HCT116 (cell line): ENCODE data around the gene KLF16. TPM values are rescaled to one million over a fixed set of nuclear protein-coding genes. Genes with fewer than 3 reads are reported as not detected.

Experiments
- ATAC-seq: fragments of 200-7000 bp; cut with Tn5 transposase; 2 replicates; pipeline ENCODE4 v1.9.1; 2020; ENCODE audit warnings: mild to moderate bottlenecking, moderate library complexity
- BruUV-seq: library from RNA; stranded (reverse); fragments of 400-500 nt; replicated peaks from 2 replicates; lab custom pipeline; 2021; lab: Mats Ljungman, UMichigan
- CTCF ChIA-PET: fragments of 300-600 bp; sonication (Branson Sonifier 250); formaldehyde crosslinking; loops from one replicate; lab custom pipeline; 2021; ENCODE audit warnings: antibody characterized with exemption; lab: Charles Lee
- POLR2A ChIA-PET: fragments of 300-600, 350-600 bp; sonication (Branson Sonifier 250); formaldehyde crosslinking; loops from one replicate; lab custom pipeline; 2021; ENCODE audit warnings: antibody characterized with exemption; lab: Charles Lee
- RAD21 ChIA-PET, 2 experiments: fragments of 300-600 bp; sonication (Branson Sonifier 250); formaldehyde crosslinking; loops; one replicate each; lab custom pipeline; 2023; ENCODE audit warnings: low total read pairs in 2 of 2; ENCODE audit not compliant: uncharacterized antibody in 2 of 2, unreplicated experiment in 2 of 2, low non-redundant PET in 1 of 2; lab: Charles Lee
- DNase-seq: peaks from one replicate; pipeline ENCODE4 v3.0.0-alpha.2; 2010; ENCODE audit warnings: low read depth, low spot score
- H2AFZ ChIP-seq: fragments of 200-600 bp; shearing (Covaris generic), sonication (generic); 2 replicates; pipeline ENCODE4 v1.6.1; 2017; ENCODE audit warnings: low read depth, mixed run types, mixed read lengths, antibody characterized with exemption, low read length; ENCODE audit not compliant: poor library complexity, severe bottlenecking
- H3K27ac ChIP-seq: 2 replicates; pipeline ENCODE4 v1.5.1; 2012; ENCODE audit warnings: low read depth, low read length
- H3K27me3 ChIP-seq: fragments of 200-600 bp; sonication (generic); 2 replicates; pipeline ENCODE4 v1.6.1; 2016; ENCODE audit warnings: mixed run types, low read length, mixed read lengths; ENCODE audit not compliant: insufficient read depth
- H3K36me3 ChIP-seq, 2 experiments: fragments of 200-500 bp in 1 of 2; fragments of 200-600 bp in 1 of 2; sonication (Bioruptor generic) in 1 of 2; sonication (generic) in 1 of 2; 2 replicates each; pipeline versions ENCODE4 v1.5.1 to v1.6.1; 2014 to 2016; ENCODE audit warnings: low read length in 2 of 2, inconsistent platforms in 1 of 2, mixed read lengths in 1 of 2, mixed run types in 1 of 2; ENCODE audit not compliant: insufficient read depth in 2 of 2, control insufficient read depth in 1 of 2
- H3K4me1 ChIP-seq, 2 experiments: fragments of 200-600 bp in 1 of 2; sonication (generic) in 1 of 2; 2 replicates each; pipeline versions ENCODE4 v1.5.1 to v1.6.1; 2012 to 2017; ENCODE audit warnings: low read length in 2 of 2, inconsistent platforms in 1 of 2, mild to moderate bottlenecking in 1 of 2, mixed read lengths in 1 of 2, mixed run types in 1 of 2, moderate library complexity in 1 of 2; ENCODE audit not compliant: insufficient read depth in 2 of 2, control insufficient read depth in 1 of 2
- H3K4me2 ChIP-seq: fragments of 200-600 bp; sonication (generic); 2 replicates; pipeline ENCODE4 v1.6.1; 2017; ENCODE audit warnings: mixed run types, low read length, mixed read lengths
- H3K4me3 ChIP-seq, 2 experiments: fragments of 200-600 bp in 1 of 2; sonication (generic) in 1 of 2; replicated peaks in 1 of 2; 2 replicates each; pipeline ENCODE4 v1.5.1; 2011 to 2016; ENCODE audit warnings: low read length in 2 of 2, control low read depth in 1 of 2, low read depth in 1 of 2, mild to moderate bottlenecking in 1 of 2, mixed read lengths in 1 of 2, mixed run types in 1 of 2
- H3K79me2 ChIP-seq: fragments of 200-600 bp; sonication (generic); 2 replicates; pipeline ENCODE4 v1.6.1; 2017; ENCODE audit warnings: mild to moderate bottlenecking, mixed run types, low read length, moderate library complexity, mixed read lengths; ENCODE audit not compliant: insufficient read depth
- H3K9ac ChIP-seq: fragments of 200-600 bp; sonication (generic); 2 replicates; pipeline ENCODE4 v1.6.1; 2016; ENCODE audit warnings: low read length, mixed read lengths
- H3K9me2 ChIP-seq: fragments of 200-600 bp; sonication (generic), shearing (Covaris generic); 2 replicates; pipeline ENCODE4 v1.6.1; 2017; ENCODE audit warnings: mixed run types, mild to moderate bottlenecking, moderate library complexity; ENCODE audit not compliant: insufficient read depth
- H3K9me3 ChIP-seq, 2 experiments: fragments of 200-500 bp in 1 of 2; fragments of 200-600 bp in 1 of 2; sonication (Bioruptor generic) in 1 of 2; sonication (generic) in 1 of 2; 2 replicates each; pipeline ENCODE4 v1.6.1; 2014 to 2017; ENCODE audit warnings: low read length in 2 of 2, mixed read lengths in 2 of 2, inconsistent platforms in 1 of 2, low read depth in 1 of 2, mild to moderate bottlenecking in 1 of 2, mixed run types in 1 of 2, moderate library complexity in 1 of 2; ENCODE audit not compliant: control insufficient read depth in 1 of 2, insufficient read depth in 1 of 2
- H4K20me1 ChIP-seq: fragments of 200-600 bp; sonication (generic), shearing (Covaris generic); 2 replicates; pipeline ENCODE4 v1.6.1; 2017; ENCODE audit warnings: mixed run types, mild to moderate bottlenecking, moderate library complexity; ENCODE audit not compliant: insufficient read depth
- ATF3 ChIP-seq: IDR thresholded peaks from 2 replicates; pipeline ENCODE4 v1.6.1; 2012
- CBX3 ChIP-seq: IDR thresholded peaks from 2 replicates; pipeline ENCODE4 v1.6.1; 2012; ENCODE audit warnings: low read depth
- CEBPB ChIP-seq: IDR thresholded peaks from 2 replicates; pipeline ENCODE4 v1.6.1; 2012; ENCODE audit warnings: low read depth
- CTCF ChIP-seq, 3 experiments: fragments of 200-600 bp in 1 of 3; sonication (generic) in 1 of 3; IDR thresholded peaks in 2 of 3; conservative IDR thresholded peaks in 1 of 3; 2 replicates each; pipeline ENCODE4 v1.5.1; 2012 to 2017; ENCODE audit warnings: low read depth in 2 of 3, low read length in 2 of 3, antibody characterized with exemption in 1 of 3, borderline replicate concordance in 1 of 3, control low read depth in 1 of 3, mild to moderate bottlenecking in 1 of 3, mixed read lengths in 1 of 3, mixed run types in 1 of 3, moderate library complexity in 1 of 3; ENCODE audit not compliant: insufficient read depth in 1 of 3
- ELF1 ChIP-seq: IDR thresholded peaks from 2 replicates; pipeline ENCODE4 v1.6.1; 2012; ENCODE audit warnings: low read depth, borderline replicate concordance
- EZH2phosphoT487 ChIP-seq: fragments of 200-600 bp; IDR thresholded peaks from 2 replicates; pipeline ENCODE4 v1.6.1; 2018; ENCODE audit warnings: antibody characterized with exemption, borderline replicate concordance
- FOSL1 ChIP-seq: IDR thresholded peaks from 2 replicates; pipeline ENCODE4 v1.6.1; 2012; ENCODE audit warnings: low read depth
- REST ChIP-seq: IDR thresholded peaks from 2 replicates; pipeline ENCODE4 v1.6.1; 2012; ENCODE audit warnings: low read depth
- SRF ChIP-seq: IDR thresholded peaks from 2 replicates; pipeline ENCODE4 v1.6.1; 2012; ENCODE audit warnings: low read depth
- TCF7L2 ChIP-seq: IDR thresholded peaks from 2 replicates; pipeline ENCODE4 v1.7.0; 2011; ENCODE audit warnings: borderline replicate concordance, inconsistent platforms; ENCODE audit not compliant: insufficient read depth, insufficient read length; ENCODE audit errors: extremely low read depth
- ZBTB33 ChIP-seq: IDR thresholded peaks from 2 replicates; pipeline ENCODE4 v1.6.1; 2011; ENCODE audit warnings: mild to moderate bottlenecking, low read length, moderate library complexity; ENCODE audit not compliant: insufficient replicate concordance; ENCODE audit errors: extremely low read depth
- ZFX ChIP-seq: fragments of 450-650 bp; IDR thresholded peaks from 2 replicates; pipeline ENCODE4 v1.6.1; 2017
- intact Hi-C: fragments of 100-400 bp; cut with micrococcal nuclease; formaldehyde crosslinking; loops from 2 replicates; pipeline ENCODE4 v1.10.0; 2022
- total RNA-seq: library from RNA; stranded (reverse); gene quantifications from one replicate; pipeline ENCODE4 v1.2.1, GENCODE V29; 2021; ENCODE audit not compliant: unreplicated experiment

KLF16 gene
- total RNA-seq, 1 experiment from 2014 or later = 64.3 TPM

GRCh38 chr19:1805401-1806183 lies 57.8 kb downstream of the KLF16 start:
- intact Hi-C loops = no loop called here
- Histone ChIP-seq H4K20me1 (no peaks in the 10 kb centered on the region), H3K9me3 (no peaks in the 10 kb centered on the region), H3K27me3 (no peaks in the 10 kb centered on the region), H3K4me1 (peaks cover 4 to 6% of the 10 kb centered on the region in 2 experiments), H3K9ac (no peak overlapping the region), H3K79me2 (no peaks in the 10 kb centered on the region), H3K4me3 (no peak overlapping the region), H3K9me2 (no peaks in the 10 kb centered on the region), H3K4me2 (no peak overlapping the region)
- DNase-seq (no peak), ATAC-seq (no peak)
- POLR2A ChIA-PET = no interaction called here
- RAD21 ChIA-PET = no interaction called here
- BruUV-seq = no TSS peak
- TF ChIP-seq FOSL1 (no peak), TCF7L2 (no peak), CTCF (IDR thresholded peaks at IDR 0.05 in 2 of 3, conservative IDR thresholded peaks at IDR 0.05 in 1 of 3; ENCODE audit: borderline replicate concordance in 1 of 3, insufficient read depth in 1 of 3, low read depth in 2 of 3, low read length in 2 of 3) (no peak), ELF1 (no peak), ATF3 (no peak), SRF (no peak), REST (no peak), CBX3 (no peak), ZBTB33 (no peak), CEBPB (no peak), ZFX (no peak), EZH2phosphoT487 (no peak)
- TF ChIP-seq, all 23 proteins: peak for 0
- no peaks in the 10 kb centered on the region; a peak in 1 of 4 replicates for H3K36me3 ChIP-seq
- H3K27ac ChIP-seq = no peak overlapping the region
- CTCF ChIA-PET = no interaction called here
- no peak overlapping the region for H2AFZ ChIP-seq
